SU-DHL-6 (cell line): ENCODE data around the gene COL18A1.

Source experiments
- H2AFZ ChIP-seq: fragments of 200-600 bp; sonication (generic); 2 replicates; pipeline ENCODE4 v1.6.1; 2014; ENCODE audit warnings: low read depth, mild to moderate bottlenecking, moderate library complexity, mixed read lengths, antibody characterized with exemption, low read length; ENCODE audit not compliant: severe bottlenecking
- H3F3A ChIP-seq: fragments of 200-600 bp; shearing (Covaris generic); 2 replicates; pipeline ENCODE4 v1.6.0; 2016; ENCODE audit warnings: antibody characterized with exemption, mild to moderate bottlenecking; ENCODE audit not compliant: insufficient read depth
- H3K27ac ChIP-seq: fragments of 200-600 bp; sonication (generic); 2 replicates; pipeline ENCODE4 v1.5.1; 2016; ENCODE audit warnings: low read depth, mild to moderate bottlenecking, low read length, moderate library complexity, mixed read lengths
- H3K27me3 ChIP-seq: fragments of 200-600 bp; sonication (generic), shearing (Covaris generic); 2 replicates; pipeline ENCODE4 v1.6.0; 2014; ENCODE audit warnings: mild to moderate bottlenecking, low read length
- H3K36me3 ChIP-seq: fragments of 200-600 bp; sonication (generic); 2 replicates; pipeline ENCODE4 v1.6.1; 2014; ENCODE audit warnings: mild to moderate bottlenecking, low read length, mixed read lengths
- H3K4me2 ChIP-seq: fragments of 300-600, 200-600 bp; shearing (Covaris generic), sonication (generic); 2 replicates; pipeline ENCODE4 v1.6.0; 2014; ENCODE audit warnings: low read length, low read depth, mild to moderate bottlenecking; ENCODE audit not compliant: poor library complexity, severe bottlenecking
- H3K4me3 ChIP-seq: fragments of 200-600 bp; sonication (generic); 2 replicates; pipeline ENCODE4 v1.5.1; 2014; ENCODE audit warnings: antibody characterized with exemption, low read length, mild to moderate bottlenecking, mixed read lengths; ENCODE audit not compliant: insufficient read depth, poor library complexity, severe bottlenecking
- H3K79me2 ChIP-seq: fragments of 200-600 bp; sonication (generic); 2 replicates; pipeline ENCODE4 v1.6.1; 2014; ENCODE audit warnings: mild to moderate bottlenecking, low read length, moderate library complexity; ENCODE audit not compliant: insufficient read depth
- H3K9ac ChIP-seq: fragments of 200-600 bp; sonication (generic); 2 replicates; pipeline ENCODE4 v1.7.0; 2014; ENCODE audit warnings: mild to moderate bottlenecking, low read length
- H3K9me2 ChIP-seq: fragments of 200-600 bp; sonication (generic); replicated peaks from 2 replicates; pipeline ENCODE4 v1.6.1; 2014; ENCODE audit warnings: low read length; ENCODE audit not compliant: insufficient read depth
- H3K9me3 ChIP-seq: fragments of 200-600 bp; sonication (generic); 2 replicates; pipeline ENCODE4 v1.6.1; 2014; ENCODE audit warnings: low read length, mixed read lengths; ENCODE audit not compliant: insufficient read depth
- H4K20me1 ChIP-seq: fragments of 200-600 bp; sonication (generic); 2 replicates; pipeline ENCODE4 v1.6.1; 2014; ENCODE audit warnings: low read depth, mild to moderate bottlenecking, antibody characterized with exemption, low read length, moderate library complexity, mixed read lengths
- CTCF ChIP-seq: fragments of 200-600 bp; sonication (generic); IDR thresholded peaks from one replicate; pipeline ENCODE4 v1.5.1; 2017; ENCODE audit warnings: antibody characterized with exemption, mild to moderate bottlenecking, low read length, moderate library complexity; ENCODE audit not compliant: insufficient read depth, poor library complexity, severe bottlenecking
- EZH2phosphoT487 ChIP-seq: fragments of 200-600 bp; sonication (generic), shearing (Covaris generic); conservative IDR thresholded peaks from 2 replicates; pipeline ENCODE4 v1.6.1; 2018; ENCODE audit warnings: mild to moderate bottlenecking, antibody characterized with exemption, low read length, moderate library complexity, mixed read lengths

The COL18A1 gene

DNA sequence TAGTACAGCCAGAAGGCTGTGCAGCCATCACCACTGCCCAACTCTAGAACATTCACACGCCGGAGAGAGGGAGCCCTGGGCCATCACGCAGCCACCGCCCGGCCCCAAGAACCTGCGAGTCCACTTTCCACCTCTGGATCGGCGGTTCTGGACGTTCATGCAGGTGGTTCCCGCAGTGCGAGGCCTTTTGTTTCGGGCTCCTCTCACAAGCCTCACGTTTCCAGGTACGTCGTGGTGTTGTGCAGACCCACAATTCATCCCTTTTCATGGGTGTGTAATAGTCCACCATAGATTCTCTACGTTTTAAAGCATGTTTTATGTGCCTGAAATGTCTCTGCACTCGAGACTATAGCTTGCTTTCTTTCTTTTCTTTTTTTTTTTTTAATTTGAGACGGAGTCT is 23.6 kb downstream of the COL18A1 start:
- H3K9me3 ChIP-seq = no peaks in the 10 kb centered on the region
- no peak overlapping the region for H3K9ac ChIP-seq
- H3K36me3 ChIP-seq = no peaks in the 10 kb centered on the region
- no peaks in the 10 kb centered on the region for H3K9me2 ChIP-seq
- H4K20me1 ChIP-seq = no peaks in the 10 kb centered on the region
- H3K27me3 ChIP-seq = no peaks in the 10 kb centered on the region
- H3K79me2 ChIP-seq = no peaks in the 10 kb centered on the region
- H3K4me3 ChIP-seq = no peak overlapping the region
- no peak overlapping the region for H3K27ac ChIP-seq
- TF ChIP-seq EZH2phosphoT487 (no peak), CTCF (no peak)
- no peaks in the 10 kb centered on the region for H3F3A ChIP-seq
- no peak overlapping the region for H3K4me2 ChIP-seq
- H2AFZ ChIP-seq = no peak overlapping the region

DNA sequence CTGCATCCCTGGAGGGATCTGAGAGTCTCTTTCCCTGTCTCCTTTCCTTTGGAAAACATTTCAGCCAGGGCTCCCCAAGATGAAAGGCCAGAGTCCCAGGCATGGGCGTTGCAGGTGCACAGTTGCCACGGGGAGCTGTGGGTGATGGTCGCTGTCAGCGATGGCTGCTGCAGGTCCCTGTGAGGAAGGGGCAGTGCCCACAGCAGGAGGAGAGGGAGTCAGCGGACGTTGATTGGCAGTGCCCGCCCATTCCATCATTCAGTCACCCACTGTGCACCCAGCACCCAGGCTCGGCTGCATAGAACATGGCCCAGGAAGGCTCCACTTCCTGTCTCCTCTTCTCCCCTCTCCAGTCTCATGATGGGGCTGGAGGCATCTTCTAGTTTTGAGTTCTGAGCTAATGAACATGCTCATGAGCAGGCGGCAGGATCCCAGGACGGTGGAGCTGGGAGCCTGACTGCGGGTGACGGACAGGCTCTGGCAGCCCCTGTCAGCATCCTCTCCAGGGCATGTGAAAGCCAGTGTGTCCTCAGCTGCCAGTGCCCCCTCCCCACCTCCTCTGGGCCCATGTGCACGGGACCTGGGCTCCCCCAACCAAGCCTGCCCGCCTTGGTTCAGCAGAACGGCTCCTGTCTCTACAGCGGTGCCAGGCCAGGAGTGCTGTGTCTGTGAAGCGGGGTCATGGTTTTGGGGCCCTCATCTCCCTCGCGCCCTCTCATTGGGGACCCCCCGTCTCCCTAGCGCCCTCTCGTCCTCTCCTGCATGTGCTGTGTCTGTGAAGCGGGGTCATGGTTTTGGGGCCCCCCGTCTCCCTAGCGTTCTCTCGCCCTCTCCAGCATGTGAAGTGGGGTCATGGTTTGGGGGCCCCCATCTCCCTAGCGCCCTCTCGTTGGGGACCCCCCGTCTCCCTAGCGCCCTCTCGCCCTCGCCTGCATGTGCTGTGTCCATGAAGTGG is 24.5 kb downstream of the COL18A1 start:
- H2AFZ ChIP-seq = no peak overlapping the region
- no peaks in the 10 kb centered on the region for H4K20me1 ChIP-seq
- H3K9ac ChIP-seq = no peak overlapping the region
- H3K9me3 ChIP-seq = no peaks in the 10 kb centered on the region
- no peaks in the 10 kb centered on the region for H3K79me2 ChIP-seq
- TF ChIP-seq CTCF = no peak
- no peak for TF ChIP-seq EZH2phosphoT487
- no peaks in the 10 kb centered on the region for H3K27me3 ChIP-seq
- no peak overlapping the region for H3K4me2 ChIP-seq
- H3K4me3 ChIP-seq = no peak overlapping the region
- H3K9me2 ChIP-seq = no peaks in the 10 kb centered on the region
- no peaks in the 10 kb centered on the region for H3F3A ChIP-seq
- no peak overlapping the region for H3K27ac ChIP-seq
- no peaks in the 10 kb centered on the region for H3K36me3 ChIP-seq

GRCh38 chr21:45430521-45431501 is 25.8 kb downstream of the COL18A1 start:
- Histone ChIP-seq H3K4me3 (no peak overlapping the region), H3K79me2 (no peaks in the 10 kb centered on the region), H3K27me3 (no peaks in the 10 kb centered on the region), H2AFZ (no peak overlapping the region), H3K4me2 (no peak overlapping the region), H3K36me3 (no peaks in the 10 kb centered on the region), H3K9me2 (no peaks in the 10 kb centered on the region), H3K9me3 (no peaks in the 10 kb centered on the region), H3F3A (no peaks in the 10 kb centered on the region), H3K27ac (no peak overlapping the region), H3K9ac (no peak overlapping the region), H4K20me1 (no peaks in the 10 kb centered on the region)
- TF ChIP-seq CTCF (no peak), EZH2phosphoT487 (no peak)
